C4-2B (cell line): Measurements from ENCODE around the gene POGLUT2.

Source experiments
- CTCF ChIP-seq: fragments of 450-650 bp; conservative IDR thresholded peaks from 2 replicates; pipeline ENCODE4 v1.5.1; 2017; ENCODE audit warnings: mild to moderate bottlenecking
- ZFX ChIP-seq: fragments of 450-650 bp; IDR thresholded peaks from 2 replicates; pipeline ENCODE4 v1.6.1; 2017

GRCh38 chr13:102758842-102759241 is 39.9 kb downstream of the POGLUT2 start:
- TF ChIP-seq CTCF: no peak
- TF ChIP-seq ZFX: no peak
